Activated CD4-positive, alpha-beta T cell treated with anti-CD3 and anti-CD28 coated beads for 36 hours (primary cell): ENCODE measurements around the gene PDGFB. TPM values are rescaled to one million over a fixed set of nuclear protein-coding genes. Genes with fewer than 3 reads are reported as not detected.

Source experiments
- ATAC-seq: fragments of 200-7000 bp; cut with Tn5 transposase; one replicate; pipeline ENCODE4 v1.10.0; 2021; ENCODE audit warnings: mild to moderate bottlenecking, moderate library complexity
- CTCF ChIA-PET: fragments of 350-600 bp; sonication (Branson Sonifier 250); formaldehyde crosslinking; loops from one replicate; lab custom pipeline; 2021; ENCODE audit warnings: antibody characterized with exemption; lab: Charles Lee
- POLR2A ChIA-PET: fragments of 350-600 bp; sonication (Branson Sonifier 250); formaldehyde crosslinking; loops from one replicate; lab custom pipeline; 2021; ENCODE audit warnings: antibody characterized with exemption, inconsistent platforms; lab: Charles Lee
- DNase-seq: peaks from one replicate; pipeline ENCODE4 v3.0.0-alpha.2; 2020
- H3K27ac Mint-ChIP-seq: one replicate; pipeline ENCODE4 v1.8.0; 2021; ENCODE audit warnings: mixed read lengths
- H3K27me3 Mint-ChIP-seq: one replicate; pipeline ENCODE4 v1.8.0; 2021; ENCODE audit warnings: mixed read lengths
- H3K36me3 Mint-ChIP-seq: one replicate; pipeline ENCODE4 v1.8.0; 2021; ENCODE audit warnings: low read depth, mixed read lengths
- H3K4me1 Mint-ChIP-seq: one replicate; pipeline ENCODE4 v1.8.0; 2021; ENCODE audit warnings: mixed read lengths
- H3K4me3 Mint-ChIP-seq: one replicate; pipeline ENCODE4 v1.8.0; 2021; ENCODE audit warnings: mild to moderate bottlenecking, moderate library complexity, mixed read lengths
- H3K9me3 Mint-ChIP-seq: one replicate; pipeline ENCODE4 v1.8.0; 2021; ENCODE audit warnings: low read depth, mixed read lengths
- intact Hi-C, 2 experiments: fragments of 100-400 bp; cut with DNase I in 1 of 2; cut with micrococcal nuclease in 1 of 2; formaldehyde crosslinking; loops; one replicate each; pipeline versions ENCODE4 v1.14.2 to v1.15.1; 2022 to 2024; cut with DNase I, micrococcal nuclease
- total RNA-seq, 2 experiments: library from RNA; stranded (reverse); gene quantifications; one replicate each; pipeline ENCODE4 v1.2.3, GENCODE V29; 2021

The PDGFB gene
- 1 to 10 TPM; 2.5 to 3.4 TPM for total RNA-seq

DNA sequence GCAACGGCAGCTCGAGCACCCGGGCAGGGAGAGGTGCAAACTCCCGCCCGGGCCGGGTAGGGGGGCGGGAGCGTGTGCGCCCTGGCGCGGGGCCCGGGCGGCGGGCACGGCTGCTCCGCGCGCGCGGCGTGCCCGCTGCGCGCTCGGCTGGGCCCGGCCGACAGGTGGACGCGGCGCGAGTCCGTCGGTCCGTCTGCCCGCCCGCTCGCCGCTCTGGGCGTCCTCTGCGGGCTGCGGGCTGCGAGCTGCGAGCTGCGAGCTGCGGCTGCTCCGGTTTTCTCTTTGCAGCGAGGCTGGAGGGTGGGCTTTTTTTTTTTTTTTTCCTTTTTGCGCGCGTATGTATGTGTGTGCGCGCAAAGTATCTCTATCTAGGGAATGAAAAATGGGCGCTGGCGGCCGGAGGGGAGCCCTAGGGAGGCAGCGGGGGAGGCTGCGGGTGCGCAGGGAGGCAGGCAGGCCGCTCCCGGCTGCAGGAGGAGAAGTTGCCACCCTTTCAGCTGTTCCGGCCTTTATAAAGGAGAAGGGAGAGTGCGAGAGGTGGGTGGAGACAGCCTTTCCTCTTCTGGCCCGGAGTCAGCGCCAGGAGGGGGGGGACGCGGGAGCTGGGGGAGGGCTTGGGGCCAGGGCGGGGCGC lies at the start of gene PDGFB:
PDGFB (minus strand) TSS at position 487 of the 634 bp plus-strand sequence. CDS start 1,019 bp downstream, outside the sequence.
- ChIA-PET CTCF (interaction anchor here (1.0 kb wide), 1 partner anchor 8 kb away, joined by 3 read pairs; no protein-coding TSS in a partner anchor), POLR2A (no interaction called here)
- peaks cover 35% of the 10 kb centered on the region for H3K4me1 Mint-ChIP-seq
- peak within 1 kb of the TSS; percentile 68 for H3K4me3 Mint-ChIP-seq
- peaks cover 25% of the 10 kb centered on the region for H3K27me3 Mint-ChIP-seq
- H3K36me3 Mint-ChIP-seq, result no peaks in the 10 kb centered on the region
- no peak within 1 kb of the TSS for H3K27ac Mint-ChIP-seq
- H3K9me3 Mint-ChIP-seq, result no peaks in the 10 kb centered on the region
- DNase-seq (no peak), ATAC-seq (no peak)
- intact Hi-C loops, result no loop called here

GRCh38 chr22:39293766-39294368 lies 49.1 kb upstream of the PDGFB start:
- no peaks in the 10 kb centered on the region for H3K9me3 Mint-ChIP-seq
- no peak overlapping the region for H3K4me3 Mint-ChIP-seq
- no peak for DNase-seq
- POLR2A ChIA-PET, result no interaction called here
- no peak overlapping the region for H3K27ac Mint-ChIP-seq
- H3K4me1 Mint-ChIP-seq, result no peaks in the 10 kb centered on the region
- peaks cover 2% of the 10 kb centered on the region for H3K27me3 Mint-ChIP-seq
- ATAC-seq, result no peak
- intact Hi-C loops, result no loop called here
- CTCF ChIA-PET, result interaction anchor here (0.5 to 0.7 kb wide), 2 partner anchors 79 to 322 kb away, joined by 3 read pairs; no protein-coding TSS in a partner anchor
- no peaks in the 10 kb centered on the region for H3K36me3 Mint-ChIP-seq

- intact Hi-C loops, result no loop called here
- H3K4me3 Mint-ChIP-seq, result no peak overlapping the region
- no peaks in the 10 kb centered on the region for H3K36me3 Mint-ChIP-seq
- H3K27ac Mint-ChIP-seq, result no peak overlapping the region
- peaks cover 2% of the 10 kb centered on the region for H3K27me3 Mint-ChIP-seq
- POLR2A ChIA-PET, result no interaction called here
- peak; percentile 18 for DNase-seq
- ATAC-seq, result peak; percentile 58
- H3K4me1 Mint-ChIP-seq, result peaks cover under 1% of the 10 kb centered on the region
- H3K9me3 Mint-ChIP-seq, result no peaks in the 10 kb centered on the region
- CTCF ChIA-PET, result no interaction called here
Measured at GRCh38 chr22:39292561-39293074, 47.8 kb upstream of the PDGFB start.

DNA sequence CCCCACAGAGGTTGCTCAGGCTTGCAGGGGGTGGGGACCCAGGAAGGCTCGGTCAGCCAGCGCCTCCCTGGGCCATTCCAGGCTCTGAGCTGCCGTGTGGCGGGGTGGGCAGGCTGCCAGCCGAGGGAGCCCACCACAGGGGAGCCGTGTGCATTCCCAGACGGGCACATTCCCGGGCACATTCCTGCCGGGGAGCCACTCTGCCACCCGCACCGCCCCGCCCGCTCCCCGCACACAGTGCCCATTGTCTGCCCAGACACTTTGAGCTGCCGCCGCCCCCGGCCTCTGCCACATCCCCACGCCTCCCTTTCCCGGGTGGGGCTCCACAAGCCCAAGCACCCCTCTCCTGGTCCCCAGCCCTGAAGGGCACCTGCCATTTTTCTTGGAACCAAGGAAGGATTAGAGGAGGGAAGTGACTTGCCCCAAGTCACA lies 47.3 kb upstream of the PDGFB start:
- no peak overlapping the region for H3K4me3 Mint-ChIP-seq

DNA sequence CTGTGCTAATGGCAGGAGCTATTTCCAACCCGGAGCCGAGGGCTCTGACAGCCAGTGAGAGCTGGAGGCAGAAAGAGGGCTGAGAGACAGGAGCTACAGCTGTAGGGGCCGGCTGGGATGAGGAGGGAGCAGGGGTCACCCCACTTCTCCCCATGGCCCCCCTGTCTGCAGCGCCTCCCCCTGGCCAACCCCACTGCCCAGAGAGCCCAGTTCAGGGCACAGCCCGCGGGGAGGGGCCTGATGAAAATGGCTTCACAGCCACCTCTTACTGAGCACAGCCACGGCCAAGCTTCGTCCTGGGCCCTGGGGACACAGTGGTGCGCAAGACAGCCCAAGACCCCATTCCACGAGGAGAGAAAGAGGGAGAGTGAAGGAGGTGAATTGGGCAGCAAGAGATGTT lies 46.7 kb upstream of the PDGFB start:
- CTCF ChIA-PET, result interaction anchor here (1.0 kb wide), 1 partner anchor 106 kb away, joined by 3 read pairs; no protein-coding TSS in a partner anchor
- Mint-ChIP-seq H3K36me3 (no peaks in the 10 kb centered on the region), H3K27me3 (peaks cover 4% of the 10 kb centered on the region), H3K9me3 (no peaks in the 10 kb centered on the region), H3K4me1 (peaks cover 3% of the 10 kb centered on the region), H3K4me3 (no peak overlapping the region), H3K27ac (no peak overlapping the region)
- intact Hi-C loops, result no loop called here
- POLR2A ChIA-PET, result no interaction called here
- no peak for ATAC-seq
- DNase-seq, result peak; percentile 22

More for the DNA sequence above, 47.3 kb upstream of the PDGFB start:
- no peak overlapping the region for H3K27ac Mint-ChIP-seq
- H3K4me1 Mint-ChIP-seq, result peaks cover 3% of the 10 kb centered on the region
- POLR2A ChIA-PET, result no interaction called here
- H3K27me3 Mint-ChIP-seq, result peaks cover 4% of the 10 kb centered on the region
- intact Hi-C loops, result no loop called here
- CTCF ChIA-PET, result no interaction called here
- DNase-seq (no peak), ATAC-seq (no peak)
- no peaks in the 10 kb centered on the region for H3K9me3 Mint-ChIP-seq
- no peaks in the 10 kb centered on the region for H3K36me3 Mint-ChIP-seq

GRCh38 chr22:39290724-39291161 lies 46.0 kb upstream of the PDGFB start:
- ATAC-seq (no peak), DNase-seq (no peak)
- H3K4me3 Mint-ChIP-seq, result no peak overlapping the region
- no peaks in the 10 kb centered on the region for H3K36me3 Mint-ChIP-seq
- ChIA-PET POLR2A (no interaction called here), CTCF (interaction anchor here (1.0 kb wide), 1 partner anchor 105 kb away, joined by 3 read pairs; no protein-coding TSS in a partner anchor)
- intact Hi-C loops, result no loop called here
- H3K9me3 Mint-ChIP-seq, result no peaks in the 10 kb centered on the region
- H3K27me3 Mint-ChIP-seq, result peaks cover 4% of the 10 kb centered on the region
- no peak overlapping the region for H3K27ac Mint-ChIP-seq
- peaks cover 3% of the 10 kb centered on the region for H3K4me1 Mint-ChIP-seq

DNA sequence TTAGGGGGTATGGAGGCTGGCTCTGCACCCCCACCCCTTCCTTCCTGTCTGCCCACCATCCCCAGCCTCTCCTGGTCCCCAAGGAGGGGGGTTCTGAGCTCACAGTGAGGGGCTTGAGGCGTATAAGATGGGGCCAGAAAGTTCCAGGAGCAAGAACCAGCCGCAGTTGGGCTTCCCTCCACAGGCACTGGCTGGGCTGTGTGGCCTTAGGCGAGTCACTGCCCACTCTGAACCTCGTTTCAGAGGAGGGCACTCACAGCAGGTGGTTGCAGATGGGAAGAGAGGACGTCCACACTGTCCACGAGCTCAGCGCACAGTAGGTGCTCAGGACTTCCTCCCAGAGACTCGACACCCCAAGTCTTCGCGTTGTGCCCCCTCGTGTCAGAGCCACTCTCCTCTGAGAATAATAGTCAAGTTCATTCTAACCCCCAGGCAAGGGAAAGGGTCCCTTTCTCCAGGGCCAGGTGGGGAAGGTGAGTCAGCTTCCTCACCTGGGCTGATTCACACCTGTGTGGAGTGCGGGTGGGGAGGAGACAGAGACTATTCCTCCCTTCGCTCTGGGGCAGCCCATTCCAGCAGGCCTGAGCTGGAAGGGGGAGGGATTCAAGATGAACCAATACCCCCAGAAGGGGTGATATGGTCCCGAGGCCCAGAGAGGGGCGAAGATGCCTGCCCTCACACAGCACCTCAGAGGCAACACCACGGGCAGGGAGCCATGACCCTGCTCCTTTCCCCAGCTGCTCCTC lies 45.4 kb upstream of the PDGFB start:
- no peak overlapping the region for H3K4me3 Mint-ChIP-seq
- ATAC-seq (no peak), DNase-seq (no peak)
- H3K9me3 Mint-ChIP-seq, result no peaks in the 10 kb centered on the region
- intact Hi-C loops, result no loop called here
- peaks cover 4% of the 10 kb centered on the region for H3K27me3 Mint-ChIP-seq
- ChIA-PET POLR2A (no interaction called here), CTCF (interaction anchor here (0.6 kb wide), 1 partner anchor 15 kb away, joined by 3 read pairs; no protein-coding TSS in a partner anchor)
- no peaks in the 10 kb centered on the region for H3K36me3 Mint-ChIP-seq
- no peak overlapping the region for H3K27ac Mint-ChIP-seq
- peaks cover 3% of the 10 kb centered on the region for H3K4me1 Mint-ChIP-seq

DNA sequence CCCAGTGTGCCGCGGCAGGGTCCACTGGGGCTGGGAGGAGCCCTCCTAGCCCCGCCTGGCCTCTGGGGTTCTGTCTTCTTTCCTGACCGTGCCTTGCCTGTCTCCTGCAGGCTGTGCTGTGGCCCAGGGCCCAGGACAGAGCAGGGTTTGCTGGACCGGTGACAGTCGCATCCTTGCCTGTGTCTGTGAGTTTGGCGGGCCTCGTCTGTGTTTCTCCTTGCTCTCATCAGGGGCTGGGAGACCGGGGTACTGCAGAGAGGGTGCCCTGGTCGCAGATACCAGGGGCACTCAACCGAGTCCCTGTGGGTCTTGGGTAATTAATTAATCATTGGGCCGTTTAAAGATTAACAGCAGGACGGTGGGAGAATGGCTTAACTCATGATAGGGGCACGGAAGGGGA lies 44.8 kb upstream of the PDGFB start:
- H3K4me3 Mint-ChIP-seq, result no peak overlapping the region
- H3K27ac Mint-ChIP-seq, result no peak overlapping the region
- ATAC-seq (no peak), DNase-seq (no peak)
- peaks cover 3% of the 10 kb centered on the region for H3K4me1 Mint-ChIP-seq
- ChIA-PET CTCF (interaction anchor here (0.6 kb wide), 1 partner anchor 14 kb away, joined by 3 read pairs; no protein-coding TSS in a partner anchor), POLR2A (no interaction called here)
- no peaks in the 10 kb centered on the region for H3K36me3 Mint-ChIP-seq
- intact Hi-C loops, result no loop called here
- no peaks in the 10 kb centered on the region for H3K9me3 Mint-ChIP-seq
- peaks cover 4% of the 10 kb centered on the region for H3K27me3 Mint-ChIP-seq

- ChIA-PET CTCF (interaction anchor here (1.6 kb wide), 1 partner anchor 98 kb away, joined by 4 read pairs; no protein-coding TSS in a partner anchor), POLR2A (interaction anchor here (0.6 kb wide), 1 partner anchor 150 kb away, joined by 5 read pairs; no protein-coding TSS in a partner anchor)
- Mint-ChIP-seq H3K4me3 (no peak overlapping the region), H3K36me3 (no peaks in the 10 kb centered on the region), H3K27ac (no peak overlapping the region), H3K9me3 (no peaks in the 10 kb centered on the region), H3K27me3 (peaks cover 4% of the 10 kb centered on the region), H3K4me1 (peaks cover 3% of the 10 kb centered on the region)
- no peak for ATAC-seq
- intact Hi-C loops, result no loop called here
- no peak for DNase-seq
Measured at GRCh38 chr22:39288135-39288898, 43.5 kb upstream of the PDGFB start.

DNA sequence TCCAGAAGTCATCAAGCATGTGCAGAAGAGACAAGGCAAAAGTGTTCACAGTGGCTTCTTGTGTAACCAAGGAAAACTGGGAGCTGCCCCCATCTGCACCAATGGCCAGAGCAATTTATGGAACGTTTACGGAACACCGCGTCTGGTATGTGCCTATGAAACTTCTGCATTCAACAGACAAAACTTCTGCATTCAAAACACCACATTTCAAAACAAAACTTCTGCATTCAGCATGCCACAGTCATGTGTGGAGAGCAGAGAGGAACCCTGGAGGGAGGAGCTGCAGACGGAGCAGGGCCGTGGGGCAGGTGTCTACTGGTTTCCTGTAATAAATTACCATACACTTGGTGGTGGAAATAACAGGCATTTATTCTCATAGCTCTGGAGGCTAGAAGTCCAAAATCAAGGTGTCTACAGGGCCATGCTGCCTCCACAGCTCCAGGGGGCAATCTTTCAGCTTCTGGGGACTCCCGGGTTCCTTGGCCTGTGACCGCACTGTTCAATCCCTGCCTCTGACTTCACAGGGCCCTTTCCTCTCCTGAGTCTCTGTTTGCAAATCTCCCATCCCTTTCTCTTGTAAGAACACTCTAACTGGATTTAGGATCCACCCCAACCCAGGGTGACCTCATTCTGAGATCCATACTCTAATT lies 42.4 kb upstream of the PDGFB start:
- ATAC-seq (peak; percentile 30), DNase-seq (no peak)
- Mint-ChIP-seq H3K4me1 (peaks cover 3% of the 10 kb centered on the region), H3K4me3 (no peak overlapping the region), H3K36me3 (no peaks in the 10 kb centered on the region), H3K27me3 (peaks cover 4% of the 10 kb centered on the region), H3K27ac (no peak overlapping the region), H3K9me3 (no peaks in the 10 kb centered on the region)
- ChIA-PET CTCF (interaction anchor here (0.6 to 1.6 kb wide), 4 partner anchors 34 to 116 kb away, joined by 3 to 4 read pairs (median 4); no protein-coding TSS in a partner anchor), POLR2A (interaction anchor here (0.6 kb wide), 1 partner anchor 32 kb away, joined by 3 read pairs; the partner anchor contains the start of gene RPL3)
- intact Hi-C loops, result no loop called here
